OCI-M2 (cell line): ENCODE measurements around the gene CLN6.
"Not testable (repeated sequence)": the region's sequence is repeated elsewhere in the genome, so short reads cannot be mapped to it uniquely, and the experiment has no call there.

Experiments used
- DNase-seq: peaks from one replicate; lab custom pipeline; 2025; ENCODE audit not compliant: unreplicated experiment; lab: John Stamatoyannopoulos, UW

Gene CLN6

DNA sequence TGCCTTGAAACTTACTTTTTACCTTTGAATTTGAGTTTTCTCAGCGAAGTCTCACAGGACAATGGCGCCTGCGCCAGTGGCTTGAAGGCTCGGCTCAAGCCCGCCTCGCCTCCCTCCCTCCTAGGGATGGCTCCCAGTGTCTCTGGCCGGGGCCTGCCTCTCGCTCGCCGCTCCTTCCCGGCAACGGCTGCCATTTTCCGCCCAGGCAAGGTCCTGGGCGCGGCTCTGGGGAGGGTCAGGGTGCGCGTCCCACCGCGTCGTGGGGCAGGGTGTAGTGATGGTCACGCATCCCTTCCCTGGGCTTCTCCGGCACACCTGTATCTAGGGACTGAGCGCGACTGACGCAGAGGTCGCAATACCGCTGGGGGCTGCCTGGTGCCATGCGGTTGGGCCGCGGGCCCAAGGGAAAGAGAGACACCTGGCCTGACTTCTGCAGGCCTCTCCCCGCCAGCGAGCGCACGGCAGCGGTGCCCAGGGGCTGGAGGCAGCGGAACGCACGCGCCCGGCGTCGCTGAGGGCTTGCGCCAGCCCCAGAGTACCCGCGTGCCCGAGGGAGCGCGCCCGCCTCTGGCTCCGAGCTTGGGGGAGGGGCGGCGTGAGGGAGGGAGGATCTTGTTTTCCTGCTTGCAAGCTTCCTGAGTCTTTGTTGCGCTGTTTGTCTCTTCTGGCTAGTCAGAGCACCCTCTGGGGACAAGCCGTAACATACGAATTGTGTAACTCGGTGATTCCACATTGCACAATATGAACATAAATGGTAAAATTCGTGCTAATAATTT is 27.3 kb upstream of the CLN6 start:
- DNase-seq = no peak

DNA sequence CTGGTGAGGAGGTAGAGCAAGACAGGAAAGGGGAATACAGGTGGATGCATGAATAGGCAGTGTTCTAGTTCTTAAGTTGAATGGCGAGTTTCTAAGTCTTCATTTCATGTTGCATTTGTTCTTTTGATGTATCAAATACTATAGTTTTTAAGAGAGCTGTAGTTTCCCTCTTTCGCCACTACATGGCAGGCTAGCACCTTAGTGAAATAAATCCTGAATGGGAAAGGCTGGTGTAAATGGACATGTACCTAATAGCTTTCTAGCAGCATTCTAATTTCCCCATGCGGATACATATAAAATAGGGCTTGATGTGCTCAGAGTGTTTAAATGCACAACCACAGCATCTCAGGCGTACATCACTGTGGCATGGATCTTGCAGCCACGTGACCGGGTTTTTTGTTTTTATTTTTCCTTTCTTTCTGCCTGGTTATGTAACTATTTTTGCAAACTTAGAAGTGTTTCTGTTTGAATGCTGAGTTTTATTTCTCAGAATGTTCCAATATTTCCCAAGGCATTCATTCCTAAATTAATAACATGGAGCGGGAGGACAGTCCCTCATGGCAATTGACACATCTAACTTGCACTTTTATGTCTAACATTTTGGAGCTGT is 23.5 kb upstream of the CLN6 start:
- DNase-seq = no peak

DNA sequence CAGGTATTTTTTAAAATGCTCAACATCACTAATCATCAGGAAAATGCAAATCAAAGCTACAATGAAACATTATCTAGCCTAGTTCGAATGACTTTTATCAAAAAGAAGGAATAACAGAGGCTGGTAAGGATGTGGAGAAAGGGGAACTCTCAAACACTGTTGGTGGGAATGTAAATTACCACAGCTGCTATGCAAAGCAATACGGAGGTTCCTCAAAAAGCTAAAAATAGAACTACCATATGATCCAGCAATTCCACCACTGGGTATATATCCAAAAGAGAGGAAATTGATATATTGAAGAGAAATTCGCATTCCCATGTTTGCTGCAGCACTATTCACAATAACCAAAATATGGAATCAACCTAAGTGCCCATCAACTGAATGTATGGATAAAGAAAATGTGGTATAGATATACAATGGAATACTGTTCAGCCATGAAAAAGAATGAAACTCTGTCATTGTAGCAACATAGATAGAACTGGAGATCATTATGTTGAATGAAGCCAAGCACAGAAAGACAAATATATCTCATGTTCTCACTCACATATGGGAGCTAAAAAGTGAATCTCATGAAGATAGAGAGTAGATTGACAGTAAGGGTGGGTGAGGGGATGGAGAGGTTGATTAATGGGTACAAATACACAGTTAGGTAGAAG is 19.7 kb upstream of the CLN6 start:
- DNase-seq = no peak

DNA sequence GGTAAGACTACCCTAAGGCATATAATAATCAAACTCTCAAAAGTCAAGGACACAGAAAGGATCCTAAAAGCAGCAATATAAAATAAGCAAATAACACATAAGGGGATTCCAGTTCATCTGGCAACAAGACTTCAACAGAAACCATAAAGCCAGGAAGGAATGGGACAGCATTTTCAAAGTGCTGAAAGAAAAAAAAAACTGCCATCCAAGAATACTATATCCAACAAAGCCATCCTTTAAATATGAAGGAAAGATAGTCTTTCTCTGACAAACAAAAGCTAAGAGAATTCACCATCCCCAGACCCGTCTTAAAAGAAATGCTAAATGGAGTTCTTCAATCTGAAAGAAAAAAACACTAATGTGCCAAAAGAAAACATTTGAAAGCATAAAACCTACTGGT is 14.7 kb upstream of the CLN6 start:
- DNase-seq = no peak

DNA sequence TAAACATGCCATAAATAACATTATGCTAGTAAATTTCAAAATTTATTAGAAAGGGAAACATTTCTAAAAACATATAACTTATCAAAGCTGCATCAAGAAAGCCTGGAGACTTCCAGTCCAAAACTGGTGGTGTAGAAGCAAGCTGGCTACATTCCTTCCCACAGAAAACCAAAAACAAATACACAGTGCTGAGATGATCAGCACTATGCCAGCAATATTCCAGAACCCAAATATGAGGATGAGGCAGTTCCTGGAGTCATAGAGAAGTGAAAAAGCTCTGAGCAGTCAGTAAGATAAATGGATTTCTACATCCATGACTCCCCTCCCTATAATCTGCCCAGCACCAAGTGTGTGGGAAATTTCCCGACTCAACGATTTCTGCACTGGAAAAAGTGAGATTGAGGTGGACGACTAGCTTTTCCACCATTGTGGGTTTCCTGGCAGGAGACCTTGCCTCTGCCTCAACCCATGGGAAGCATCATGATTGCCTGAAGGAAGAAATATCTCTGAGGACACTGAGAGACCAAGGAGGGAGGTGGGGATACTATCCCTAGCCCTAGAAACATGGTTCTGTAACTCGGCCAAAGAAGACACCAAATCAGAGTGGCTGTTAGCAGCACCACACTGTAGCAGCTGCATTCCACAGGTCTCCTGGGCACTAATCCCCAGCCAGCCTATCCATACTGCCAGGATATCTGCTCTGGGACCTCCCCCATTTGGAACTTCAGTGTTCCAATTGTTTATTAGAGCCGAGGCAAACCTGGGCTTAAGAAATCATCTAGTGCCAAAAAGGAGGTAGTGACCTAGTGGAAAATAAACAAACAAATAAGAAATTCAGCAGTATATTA is 11.8 kb upstream of the CLN6 start:
- DNase-seq = no peak

DNA sequence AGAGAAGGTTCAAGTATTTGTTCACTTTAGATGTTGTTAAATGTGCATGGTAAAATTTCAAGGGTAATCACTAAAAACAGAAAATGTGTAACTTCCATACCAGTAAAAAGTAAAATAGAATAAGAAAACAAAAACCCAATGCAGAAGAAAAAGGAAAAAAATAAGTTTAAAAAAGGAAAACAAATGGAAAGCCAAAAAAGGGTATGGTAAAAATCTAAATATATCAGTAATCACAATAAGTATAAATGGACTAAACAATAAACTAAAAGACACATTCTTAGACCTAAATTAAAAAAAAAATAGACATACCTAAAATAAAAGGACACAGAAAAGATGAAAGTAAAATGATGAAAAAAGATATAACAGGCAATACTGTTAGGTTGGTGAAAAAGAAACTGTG is 9.5 kb upstream of the CLN6 start:
- DNase-seq = no peak

DNA sequence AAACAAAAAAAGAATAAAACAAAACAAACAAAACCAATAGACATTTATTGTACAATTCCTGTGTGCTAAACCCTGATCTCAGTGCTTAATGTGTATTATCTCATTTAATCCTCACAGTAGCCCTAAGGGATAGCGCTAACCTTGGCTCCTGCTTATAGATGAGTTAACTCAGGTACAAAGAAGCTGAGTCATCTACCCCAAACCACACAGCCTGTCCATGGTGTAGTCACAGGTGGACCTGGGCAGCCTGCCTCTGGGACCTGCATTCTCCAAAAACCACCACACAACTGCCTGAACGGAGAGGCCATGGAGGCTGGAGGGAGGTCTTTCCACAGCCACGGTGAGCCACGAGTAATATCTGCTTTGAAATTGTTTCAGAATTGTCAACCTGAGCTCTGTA is 5.5 kb upstream of the CLN6 start:
- no peak for DNase-seq

DNA sequence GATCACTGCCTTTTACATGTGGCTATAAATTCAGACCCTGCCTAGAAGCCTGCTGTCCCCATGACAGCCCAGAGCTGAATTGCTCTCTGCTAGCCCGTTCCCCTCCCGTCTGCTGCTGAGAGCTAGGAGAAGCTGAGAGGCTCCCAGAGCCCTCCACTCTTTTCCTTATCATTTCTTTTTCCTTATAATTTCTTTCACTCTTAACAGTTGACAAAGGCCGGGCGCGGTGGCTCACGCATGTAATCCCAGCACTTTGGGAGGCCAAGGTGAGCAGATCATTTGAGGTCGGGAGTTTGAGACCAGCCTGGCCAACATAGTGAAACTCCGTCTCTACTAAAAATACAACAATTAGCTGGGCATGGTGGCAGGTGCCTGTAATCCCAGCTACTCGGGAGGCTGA is 5.0 kb upstream of the CLN6 start:
- not testable (repeated sequence) for DNase-seq

DNA sequence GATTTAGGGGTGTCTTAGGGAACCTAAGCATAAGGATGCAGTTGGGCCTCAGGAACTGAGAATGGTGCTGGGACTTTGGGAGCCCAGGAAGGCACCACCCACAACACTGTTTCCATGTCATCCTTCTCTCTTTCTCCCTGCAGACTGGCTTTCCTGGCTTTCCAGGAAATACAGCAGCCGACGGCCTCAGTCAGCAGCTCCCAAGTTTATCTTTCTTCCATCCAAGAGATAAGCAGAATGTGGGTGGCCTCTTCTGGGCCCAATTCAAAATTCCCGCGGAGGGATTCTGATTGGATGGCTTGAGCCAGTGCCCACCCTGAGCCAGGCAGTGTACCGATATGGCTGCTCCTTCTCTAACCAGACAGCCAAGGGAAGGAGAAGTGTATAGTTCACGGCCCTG is 4.5 kb upstream of the CLN6 start:
- DNase-seq = no peak

DNA sequence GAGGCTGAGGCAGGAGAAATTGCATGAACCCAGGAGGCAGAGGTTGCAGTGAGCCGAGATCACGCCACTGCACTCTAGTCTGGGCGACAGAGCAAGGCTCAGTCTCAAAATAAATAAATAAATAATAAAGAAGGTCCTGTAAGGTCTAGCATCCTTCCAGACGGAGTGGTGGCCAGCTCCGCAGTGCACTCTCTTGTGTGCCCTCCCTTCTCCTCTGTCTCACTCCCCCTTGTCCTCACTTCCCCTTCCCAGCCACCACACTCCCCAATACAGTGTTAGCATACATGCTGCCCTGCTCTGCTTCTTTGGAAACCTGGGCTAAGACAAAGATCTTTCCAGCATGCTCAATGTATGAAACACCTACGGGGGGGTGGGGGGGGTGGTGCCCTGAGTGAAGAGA is 3.4 kb upstream of the CLN6 start:
- DNase-seq = no peak

DNA sequence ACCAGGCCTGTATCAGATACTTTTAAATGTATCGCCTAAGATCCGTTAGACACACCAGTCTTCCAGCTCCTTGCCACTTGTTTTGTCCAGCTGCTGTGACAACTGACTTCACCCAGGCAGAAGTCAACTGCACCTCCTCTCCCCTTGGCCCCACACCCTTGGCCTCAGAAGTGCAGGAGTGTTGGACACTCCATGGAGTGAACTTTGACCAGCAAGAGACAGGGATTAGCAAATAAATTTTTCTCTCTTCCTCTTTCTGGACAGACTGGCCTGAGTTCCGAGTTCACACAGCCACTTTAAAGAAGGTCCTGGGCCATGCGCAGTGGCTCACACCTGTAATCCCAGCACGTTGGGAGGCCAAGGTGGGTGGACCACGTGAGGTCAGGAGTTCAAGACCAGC is 2.9 kb upstream of the CLN6 start:
- DNase-seq = no peak

DNA sequence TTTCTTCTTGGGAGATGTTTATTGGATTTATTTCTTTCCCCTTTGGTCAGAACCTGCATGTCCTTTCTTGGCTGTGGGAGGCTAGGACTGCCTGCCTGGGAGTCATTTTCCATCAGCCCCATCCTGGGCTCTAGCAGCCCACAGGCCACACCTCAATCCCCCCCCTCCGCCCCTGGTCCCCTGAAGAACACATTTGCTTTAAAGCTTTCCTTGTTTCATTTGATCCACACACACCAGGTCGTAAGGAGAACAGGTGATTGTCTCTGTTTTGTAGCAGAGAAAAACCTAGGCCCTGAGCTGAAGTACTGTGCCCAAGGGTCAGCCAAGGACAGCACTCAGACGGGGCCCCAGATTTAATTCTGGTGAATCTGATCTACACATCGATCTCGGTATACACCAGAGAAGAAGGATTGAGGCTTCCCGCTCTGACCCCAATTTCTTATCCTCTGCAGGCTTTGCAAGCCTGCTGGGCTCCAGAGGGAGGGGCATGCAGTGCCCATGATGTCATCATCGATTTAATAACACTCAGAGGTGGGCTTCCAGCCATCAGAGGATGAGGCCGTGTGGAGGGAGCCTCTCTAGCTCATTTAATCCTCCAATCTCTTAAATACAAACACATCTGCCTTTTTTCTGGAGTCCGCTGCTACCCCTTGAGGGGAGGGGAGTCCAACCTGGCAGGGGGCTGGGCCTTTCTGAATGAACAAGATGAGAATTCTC is 1.7 kb upstream of the CLN6 start:
- DNase-seq = no peak

DNA sequence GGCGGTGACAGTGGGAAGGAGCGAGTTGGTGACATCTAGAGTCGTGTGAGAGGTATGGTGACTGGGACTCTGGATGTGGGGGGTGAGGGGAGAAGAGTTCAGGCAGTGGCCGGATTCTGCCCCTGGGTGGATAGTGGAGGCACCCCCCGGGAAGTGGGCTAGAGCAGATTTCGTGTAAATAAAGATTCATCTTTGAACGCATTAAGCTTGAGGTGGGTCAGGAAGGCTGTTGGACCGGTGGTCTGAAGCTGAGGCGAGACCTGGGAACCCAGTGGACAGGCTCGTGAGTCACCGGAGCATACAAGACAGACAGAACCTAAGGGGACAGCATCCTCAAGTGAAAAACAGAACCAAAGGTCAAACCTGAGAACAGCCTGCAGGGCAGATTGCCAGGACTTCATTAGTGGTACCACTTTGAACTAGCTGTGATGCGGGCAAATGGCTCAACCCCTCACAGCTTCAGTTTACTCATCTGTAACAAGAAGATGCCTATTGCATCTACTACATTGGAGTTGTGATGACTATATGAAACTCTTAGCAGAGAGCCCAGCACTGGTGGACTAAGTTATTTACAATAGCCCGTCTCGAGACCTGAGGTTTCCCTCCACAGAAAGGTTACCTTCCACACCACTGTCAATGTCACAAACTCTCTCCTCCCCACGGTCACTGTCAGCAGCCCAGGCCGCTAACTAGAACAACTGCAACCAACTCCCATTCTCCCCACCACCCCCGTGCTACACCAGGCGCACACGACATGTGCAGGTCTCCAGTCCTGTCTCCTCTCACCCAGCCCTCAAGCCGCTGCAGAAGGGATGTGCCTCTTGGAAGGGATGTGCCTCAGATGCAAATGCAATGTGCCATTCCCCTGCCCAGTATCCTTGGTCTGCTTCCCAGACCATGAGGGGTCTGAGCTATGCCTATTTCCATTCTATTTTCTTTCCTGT is 901 bp upstream of the CLN6 start:
- DNase-seq = no peak

DNA sequence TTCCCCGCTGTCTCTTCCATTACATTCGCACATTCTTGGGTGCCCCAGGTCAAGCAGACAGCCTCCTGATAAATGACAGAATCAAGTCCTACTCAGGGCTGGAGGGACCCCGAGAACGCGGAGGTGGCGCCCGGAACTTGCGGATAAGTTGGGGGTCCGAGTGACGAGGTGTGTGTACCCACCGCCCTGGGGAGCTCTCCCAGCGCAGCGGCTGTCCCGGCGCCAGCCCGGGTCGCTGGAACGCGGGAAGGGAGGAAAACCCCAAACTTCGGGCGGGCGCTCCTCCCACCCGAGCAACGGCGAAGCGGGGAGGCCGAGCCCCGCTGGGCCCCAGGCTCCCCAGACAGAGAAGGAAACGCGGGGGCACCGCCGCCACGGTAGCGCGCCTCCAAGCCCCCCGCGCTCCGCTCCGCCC is 550 bp downstream of the CLN6 start:
- no peak for DNase-seq

DNA sequence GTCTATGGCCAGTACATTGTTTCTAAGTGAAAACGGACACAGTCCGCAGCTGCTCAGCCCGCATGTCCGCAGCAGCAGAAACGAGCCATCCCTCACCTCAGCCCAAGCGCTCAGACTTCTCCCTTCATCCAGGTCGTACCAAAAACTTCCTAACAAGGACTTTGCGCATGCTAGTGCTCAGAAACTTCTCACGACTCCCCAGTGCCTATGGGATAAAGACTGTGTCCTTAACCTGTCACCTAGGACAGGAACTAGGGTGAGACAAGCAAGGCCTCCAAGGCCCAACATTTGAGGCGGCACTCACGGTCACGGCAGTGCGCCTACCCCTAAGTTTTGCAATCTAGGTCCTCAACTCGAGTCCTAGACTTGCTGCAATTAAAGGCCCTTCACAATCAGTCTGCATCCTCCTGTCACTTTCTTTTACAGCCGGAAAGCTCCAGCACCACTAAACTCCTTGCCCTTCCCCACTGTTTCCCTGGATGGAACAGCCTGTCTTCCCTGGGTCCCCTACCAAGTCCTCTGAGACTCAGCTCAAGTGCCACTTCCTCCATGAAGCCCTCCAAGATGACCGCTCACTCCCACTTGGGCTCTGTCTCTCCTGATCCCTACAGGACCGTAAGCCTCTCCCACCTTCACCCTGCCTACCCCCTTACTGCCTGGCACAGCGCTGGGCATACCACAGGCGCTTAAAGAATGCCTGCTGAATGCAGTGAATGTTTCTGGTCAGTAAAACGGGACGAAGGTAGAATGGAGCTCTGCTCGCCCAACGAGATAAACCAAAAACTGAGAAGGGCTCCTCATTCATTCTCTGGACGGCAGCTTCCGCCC is 1.2 kb downstream of the CLN6 start:
- DNase-seq = no peak

DNA sequence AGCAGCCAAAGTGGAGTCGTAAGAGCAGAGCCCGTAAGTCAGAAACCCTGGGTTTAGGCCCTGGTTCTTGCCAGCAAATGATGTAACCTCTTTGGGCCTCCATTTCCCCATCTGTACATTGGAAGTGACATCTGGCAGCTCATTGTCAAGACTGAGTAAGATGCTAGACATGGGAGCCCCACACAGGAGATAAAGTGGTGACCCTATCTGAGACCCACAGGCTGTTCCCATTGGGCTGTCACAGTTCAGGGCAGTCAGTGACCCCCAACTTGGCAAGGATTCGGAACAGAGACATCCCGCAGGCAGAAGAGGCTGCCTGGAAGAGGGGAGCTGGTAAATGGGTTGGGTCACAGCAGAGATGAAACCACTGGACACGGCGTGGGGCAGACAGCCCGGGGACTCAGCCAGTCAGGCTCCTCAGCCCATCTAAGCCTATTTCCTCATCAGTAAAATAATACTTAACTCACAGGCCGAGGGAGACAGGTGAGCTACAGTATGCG is 1.8 kb downstream of the CLN6 start:
- DNase-seq = no peak

DNA sequence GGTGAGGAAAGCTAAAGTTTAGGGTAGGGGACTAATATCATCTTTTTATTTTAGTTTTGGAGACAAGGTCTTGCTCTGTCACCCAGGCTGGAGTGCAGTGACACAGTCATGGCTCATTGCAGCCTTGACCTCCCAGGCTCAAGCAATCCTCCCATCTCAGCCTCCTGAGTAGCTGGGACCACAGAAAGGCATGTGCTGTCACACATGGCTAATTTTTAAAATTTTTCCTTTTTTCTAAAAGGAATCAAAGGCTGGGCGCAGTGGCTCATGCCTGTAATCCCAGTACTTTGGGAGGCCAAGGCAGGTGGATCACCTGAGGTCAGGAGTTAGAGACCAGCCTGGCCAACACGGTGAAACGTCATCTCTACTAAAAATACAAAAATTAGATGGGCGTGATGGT is 4.1 kb downstream of the CLN6 start:
- not testable (repeated sequence) for DNase-seq

DNA sequence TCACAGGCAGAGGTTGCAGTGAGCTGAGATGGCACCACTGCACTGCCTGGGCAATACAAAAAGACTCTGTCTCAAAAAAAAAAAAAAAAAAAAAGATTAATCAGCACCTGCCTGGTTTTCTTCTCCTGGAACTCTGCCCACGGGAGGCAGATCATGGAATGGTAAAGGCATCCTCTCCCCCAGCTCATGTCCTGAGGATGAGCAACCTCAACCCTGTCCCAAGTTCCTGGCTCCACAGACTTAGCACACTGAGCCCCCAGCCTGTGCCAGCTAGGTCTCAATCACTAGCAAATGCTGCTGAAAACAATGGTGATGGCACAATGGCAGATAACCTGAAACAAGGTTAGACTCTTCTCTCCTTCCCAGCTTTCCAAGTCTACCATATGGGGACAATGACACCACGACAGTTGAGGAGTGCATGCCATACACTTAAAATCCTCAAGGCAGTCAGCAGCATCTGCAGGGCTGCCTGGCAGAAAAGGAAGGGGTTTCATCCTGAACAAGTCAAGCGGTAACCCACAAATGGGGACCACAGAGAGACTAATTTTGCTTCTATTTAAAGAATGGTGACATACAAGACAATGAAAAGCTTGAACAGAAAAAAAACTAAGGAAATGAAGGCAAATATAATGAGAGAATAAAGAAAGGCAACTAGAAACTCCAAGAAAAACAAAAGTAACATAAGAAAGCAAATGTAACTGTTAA is 4.8 kb downstream of the CLN6 start:
- DNase-seq = no peak
